T-helper 1 cell treated with Interleukin-12 subunit alpha and Interleukin-12 subunit beta and Interleukin-4 antibody, amounts not matched to agents 30 μg/mL and 1 μg/mL, for 36 hours (primary cell): Measurements from ENCODE around the gene PPAT.
"Not testable (repeated sequence)": the region's sequence is repeated elsewhere in the genome, so short reads cannot be mapped to it uniquely, and the experiment has no call there.

Experiments used
- H3K27ac Mint-ChIP-seq: one replicate; pipeline ENCODE4 v1.8.0; 2021; ENCODE audit warnings: mild to moderate bottlenecking, mixed read lengths
- H3K27me3 Mint-ChIP-seq: one replicate; pipeline ENCODE4 v1.8.0; 2021; ENCODE audit warnings: low read depth, mixed read lengths
- H3K36me3 Mint-ChIP-seq: one replicate; pipeline ENCODE4 v1.8.0; 2021; ENCODE audit warnings: low read depth, mixed read lengths
- H3K4me1 Mint-ChIP-seq: one replicate; pipeline ENCODE4 v1.8.0; 2021; ENCODE audit warnings: low read depth, mixed read lengths
- H3K4me3 Mint-ChIP-seq: one replicate; pipeline ENCODE4 v1.8.0; 2021; ENCODE audit warnings: mild to moderate bottlenecking, moderate library complexity, mixed read lengths
- H3K9me3 Mint-ChIP-seq: one replicate; pipeline ENCODE4 v1.8.0; 2021; ENCODE audit warnings: mixed read lengths

The PPAT gene

GRCh38 chr4:56375458-56375857, 60.0 kb downstream of the PPAT start:
- Mint-ChIP-seq H3K4me3 (no peak overlapping the region), H3K9me3 (no peaks in the 10 kb centered on the region), H3K27me3 (no peaks in the 10 kb centered on the region), H3K27ac (no peak overlapping the region), H3K36me3 (peaks cover 15% of the 10 kb centered on the region), H3K4me1 (peaks cover 3% of the 10 kb centered on the region)

- Mint-ChIP-seq H3K27me3 (no peaks in the 10 kb centered on the region), H3K4me3 (no peak overlapping the region), H3K27ac (no peak overlapping the region), H3K9me3 (no peaks in the 10 kb centered on the region), H3K36me3 (peaks cover 16% of the 10 kb centered on the region), H3K4me1 (peaks cover 3% of the 10 kb centered on the region)
Observed at GRCh38 chr4:56374956-56375355, 60.5 kb downstream of the PPAT start.

- no peaks in the 10 kb centered on the region for H3K27me3 Mint-ChIP-seq
- no peak overlapping the region for H3K27ac Mint-ChIP-seq
- peaks cover 3% of the 10 kb centered on the region for H3K4me1 Mint-ChIP-seq
Observed at GRCh38 chr4:56372774-56373173, 62.6 kb downstream of the PPAT start.

GRCh38 chr4:56371426-56372220, 63.8 kb downstream of the PPAT start:
- H3K4me3 Mint-ChIP-seq = no peak overlapping the region
- H3K27ac Mint-ChIP-seq = no peak overlapping the region
- H3K27me3 Mint-ChIP-seq = no peaks in the 10 kb centered on the region
- H3K9me3 Mint-ChIP-seq = peaks cover 4% of the 10 kb centered on the region
- peaks cover 19% of the 10 kb centered on the region for H3K36me3 Mint-ChIP-seq
- H3K4me1 Mint-ChIP-seq = peaks cover 3% of the 10 kb centered on the region

More at GRCh38 chr4:56372774-56373173, 62.6 kb downstream of the PPAT start:
- peaks cover 22% of the 10 kb centered on the region for H3K36me3 Mint-ChIP-seq
- peaks cover 4% of the 10 kb centered on the region for H3K9me3 Mint-ChIP-seq
- no peak overlapping the region for H3K4me3 Mint-ChIP-seq

GRCh38 chr4:56370377-56370776, 65.0 kb downstream of the PPAT start:
- Mint-ChIP-seq H3K36me3 (peaks cover 17% of the 10 kb centered on the region), H3K9me3 (peaks cover 4% of the 10 kb centered on the region), H3K27me3 (no peaks in the 10 kb centered on the region), H3K4me1 (no peaks in the 10 kb centered on the region), H3K27ac (no peak overlapping the region), H3K4me3 (no peak overlapping the region)

GRCh38 chr4:56362981-56363380, 72.4 kb downstream of the PPAT start:
- H3K27ac Mint-ChIP-seq, H3K4me1 Mint-ChIP-seq, H3K4me3 Mint-ChIP-seq, H3K27me3 Mint-ChIP-seq, H3K9me3 Mint-ChIP-seq: not testable (repeated sequence)
- H3K36me3 Mint-ChIP-seq = peaks cover 16% of the 10 kb centered on the region

GRCh38 chr4:56360071-56360470, 75.3 kb downstream of the PPAT start:
- no peak overlapping the region for H3K27ac Mint-ChIP-seq
- H3K9me3 Mint-ChIP-seq = peaks cover 9% of the 10 kb centered on the region
- H3K4me1 Mint-ChIP-seq = no peaks in the 10 kb centered on the region
- H3K27me3 Mint-ChIP-seq = no peaks in the 10 kb centered on the region
- H3K36me3 Mint-ChIP-seq = peaks cover 12% of the 10 kb centered on the region
- no peak overlapping the region for H3K4me3 Mint-ChIP-seq

GRCh38 chr4:56356650-56357049, 78.8 kb downstream of the PPAT start:
- H3K27ac Mint-ChIP-seq = no peak overlapping the region
- no peaks in the 10 kb centered on the region for H3K4me1 Mint-ChIP-seq
- no peak overlapping the region for H3K4me3 Mint-ChIP-seq
- no peaks in the 10 kb centered on the region for H3K9me3 Mint-ChIP-seq
- peaks cover 11% of the 10 kb centered on the region for H3K36me3 Mint-ChIP-seq
- no peaks in the 10 kb centered on the region for H3K27me3 Mint-ChIP-seq

GRCh38 chr4:56348576-56348975, 86.8 kb downstream of the PPAT start:
- no peak overlapping the region for H3K27ac Mint-ChIP-seq
- no peaks in the 10 kb centered on the region for H3K9me3 Mint-ChIP-seq
- H3K27me3 Mint-ChIP-seq = no peaks in the 10 kb centered on the region
- no peaks in the 10 kb centered on the region for H3K4me1 Mint-ChIP-seq
- H3K4me3 Mint-ChIP-seq = no peak overlapping the region
- H3K36me3 Mint-ChIP-seq = peaks cover 6% of the 10 kb centered on the region

GRCh38 chr4:56345458-56345857, 90.0 kb downstream of the PPAT start:
- Mint-ChIP-seq H3K27me3 (no peaks in the 10 kb centered on the region), H3K27ac (no peak overlapping the region), H3K36me3 (peaks cover 9% of the 10 kb centered on the region), H3K4me1 (no peaks in the 10 kb centered on the region), H3K9me3 (no peaks in the 10 kb centered on the region), H3K4me3 (no peak overlapping the region)
